HepG2 (cell line): ENCODE data around the gene DENND4B. TPM values are rescaled to one million over a fixed set of nuclear protein-coding genes. Genes with fewer than 3 reads are reported as not detected.

Source experiments
- ATAC-seq: fragments of 200-7000 bp; cut with Tn5 transposase; 3 replicates; pipeline ENCODE4 v1.9.1; 2020; ENCODE audit warnings: mild to moderate bottlenecking, moderate library complexity
- BruUV-seq: library from RNA; stranded (reverse); fragments of 400-500 nt; replicated peaks from 2 replicates; lab custom pipeline; 2021; lab: Mats Ljungman, UMichigan
- CTCF ChIA-PET: fragments of 300-600 bp; formaldehyde crosslinking; extraction: SDS; loops from one replicate; lab custom pipeline; 2021; ENCODE audit warnings: low total read pairs, inconsistent platforms, low intra/inter-chr PET ratio; lab: Yijun Ruan, JAX
- POLR2A ChIA-PET: fragments of 350-600 bp; sonication (Branson Sonifier 250); formaldehyde crosslinking; loops from one replicate; lab custom pipeline; 2020; ENCODE audit warnings: antibody characterized with exemption, inconsistent platforms; lab: Yijun Ruan, JAX
- DNase-seq: peaks from one replicate; pipeline ENCODE4 v3.0.0-alpha.2; 2015; ENCODE audit warnings: low spot score
- FAIRE-seq: peaks from 3 replicates; lab custom pipeline; 2011; peaks lifted over from hg19 to GRCh38; lab: Jason Lieb, UNC
- H2AFZ ChIP-seq: one replicate; pipeline ENCODE4 v1.6.1; 2011; ENCODE audit warnings: low read length, inconsistent platforms
- H3K27ac ChIP-seq: fragments of 300-600 bp; 3 replicates; pipeline ENCODE4 v1.8.0; 2011; ENCODE audit warnings: mixed run types, mild to moderate bottlenecking, mixed read lengths, low read length, inconsistent platforms; ENCODE audit not compliant: insufficient read depth; ENCODE audit errors: extremely low read length
- H3K27me3 ChIP-seq, 2 experiments: fragments of 200-600 bp in 1 of 2; 2 replicates in 1 of 2; 3 replicates in 1 of 2; pipeline versions ENCODE4 v1.6.0 to v1.8.0; 2011; ENCODE audit warnings: low read length in 2 of 2, mild to moderate bottlenecking in 2 of 2, moderate library complexity in 2 of 2, inconsistent platforms in 1 of 2; ENCODE audit not compliant: insufficient read depth in 2 of 2, control insufficient read depth in 1 of 2
- H3K36me3 ChIP-seq, 2 experiments: fragments of 200-600 bp in 1 of 2; replicated peaks in 1 of 2; 2 replicates in 1 of 2; 3 replicates in 1 of 2; pipeline versions ENCODE4 v1.5.1 to v1.8.0; 2011; ENCODE audit warnings: low read length in 2 of 2, inconsistent platforms in 1 of 2; ENCODE audit not compliant: insufficient read depth in 2 of 2, control insufficient read depth in 1 of 2
- H3K4me1 ChIP-seq: 2 replicates; pipeline ENCODE4 v1.5.1; 2012; ENCODE audit warnings: low read length, inconsistent platforms; ENCODE audit not compliant: insufficient read depth
- H3K4me2 ChIP-seq: 2 replicates; pipeline ENCODE4 v1.6.0; 2011; ENCODE audit warnings: low read depth, low read length, inconsistent platforms
- H3K4me3 ChIP-seq, 3 experiments: fragments of 200-600 bp in 1 of 3; sonication (generic), shearing (Covaris generic) in 1 of 3; replicated peaks in 1 of 3; 2 replicates each; pipeline ENCODE4 v1.5.1; 2011 to 2016; ENCODE audit warnings: low read length in 3 of 3, inconsistent platforms in 2 of 3, low read depth in 2 of 3, mild to moderate bottlenecking in 2 of 3, control low read depth in 1 of 3, mixed read lengths in 1 of 3; ENCODE audit not compliant: insufficient read depth in 1 of 3
- H3K79me2 ChIP-seq: one replicate; pipeline ENCODE4 v1.6.1; 2011; ENCODE audit warnings: low read length, inconsistent platforms; ENCODE audit not compliant: insufficient read depth
- H3K9ac ChIP-seq: 2 replicates; pipeline ENCODE4 v1.6.0; 2011; ENCODE audit warnings: mild to moderate bottlenecking, low read depth, low read length, inconsistent platforms; ENCODE audit not compliant: insufficient read depth
- H3K9me3 ChIP-seq: 2 replicates; pipeline ENCODE4 v1.5.1; 2012; ENCODE audit warnings: mild to moderate bottlenecking, low read length
- H4K20me1 ChIP-seq: 2 replicates; pipeline ENCODE4 v1.6.0; 2011; ENCODE audit warnings: inconsistent platforms, mild to moderate bottlenecking, low read length, moderate library complexity; ENCODE audit not compliant: insufficient read depth
- ATF7 ChIP-seq, 2 experiments: fragments of 450-650 bp in 1 of 2; sonication (generic) in 1 of 2; formaldehyde crosslinking in 1 of 2; IDR thresholded peaks; 2 replicates each; pipeline versions ENCODE4 v1.4.0 to v1.6.1; 2016 to 2020; ENCODE audit warnings: antibody characterized with exemption in 1 of 2, mild to moderate bottlenecking in 1 of 2, missing genetic modification reagents in 1 of 2
- MAFG ChIP-seq: sonication (generic); formaldehyde crosslinking; IDR thresholded peaks from 2 replicates; pipeline ENCODE4 v1.5.1; 2020; ENCODE audit warnings: mild to moderate bottlenecking, missing genetic modification reagents
- RXRB ChIP-seq: IDR thresholded peaks from 2 replicates; pipeline ENCODE4 v1.6.1; 2016; ENCODE audit warnings: borderline replicate concordance, missing genetic modification reagents, missing compliant biosample characterization
- TMF1 ChIP-seq: sonication (generic); formaldehyde crosslinking; IDR thresholded peaks from 2 replicates; pipeline ENCODE4 v1.8.1; 2022; ENCODE audit warnings: low read depth, missing genetic modification reagents
- ZFX ChIP-seq: sonication (generic); formaldehyde crosslinking; IDR thresholded peaks from 2 replicates; pipeline ENCODE4 v1.4.0; 2020; ENCODE audit warnings: mild to moderate bottlenecking, low read depth, missing genetic modification reagents, moderate library complexity
- ZNF124 ChIP-seq: sonication (generic); formaldehyde crosslinking; IDR thresholded peaks from 2 replicates; pipeline ENCODE4 v1.4.0; 2020; ENCODE audit warnings: missing genetic modification reagents
- ZNF30 ChIP-seq: sonication (generic); formaldehyde crosslinking; IDR thresholded peaks from 2 replicates; pipeline ENCODE4 v1.5.0; 2020; ENCODE audit warnings: mild to moderate bottlenecking, missing genetic modification reagents
- ZNF567 ChIP-seq: sonication (generic); formaldehyde crosslinking; IDR thresholded peaks from 2 replicates; pipeline ENCODE4 v1.8.1; 2023; ENCODE audit warnings: mild to moderate bottlenecking, missing genetic modification reagents, borderline replicate concordance
- ZSCAN30 ChIP-seq: sonication (generic); formaldehyde crosslinking; IDR thresholded peaks from 2 replicates; pipeline ENCODE4 v1.5.0; 2020; ENCODE audit warnings: mild to moderate bottlenecking, missing genetic modification reagents
- WGBS: methylation state at CpG from one replicate; pipeline ENCODE4 v1.1.6; 2017; ENCODE audit warnings: low lambda C conversion rate; 5-methylcytosine and 5-hydroxymethylcytosine counted together
- in situ Hi-C: cut with HindIII; loops from 2 replicates; pipeline ENCODE4 v1.10.0; 2017; ENCODE audit warnings: low pct_unique_long_range_greater_than_20kb; ENCODE audit not compliant: extremely low pct_ligation_motif_present
- intact Hi-C: fragments of 100-400 bp; cut with micrococcal nuclease; formaldehyde crosslinking; loops from one replicate; pipeline ENCODE4 v1.10.0; 2022; ENCODE audit not compliant: unreplicated experiment
- polyA plus RNA-seq, 8 experiments: library from polyadenylated mRNA; depleted of rRNA in 3 of 8; stranded (reverse) in 7 of 8; unstranded in 1 of 8; fragments of >200 nt; fragmentation: Illumina TruSeq in 4 of 8; extraction: Trizol in 4 of 8; gene quantifications; 2 replicates each; pipeline versions ENCODE4 v1.2.1 to v1.2.3, GENCODE V29; 2011 to 2016; ENCODE audit warnings: low read depth in 4 of 8, missing spikeins in 1 of 8, mixed read lengths in 1 of 8; ENCODE audit not compliant: insufficient read depth in 1 of 8
- total RNA-seq, 5 experiments: library from RNA; depleted of rRNA; stranded (reverse); fragments of >200 nt; fragmentation: Illumina TruSeq; extraction: Trizol; gene quantifications; 2 replicates each; pipeline ENCODE4 v1.2.3, GENCODE V29; 2016; ENCODE audit warnings: low read depth in 1 of 5
- TF ChIP-seq, protein P1 (sequence below): sonication (generic); formaldehyde crosslinking; IDR thresholded peaks from 2 replicates; pipeline ENCODE4 v1.8.1; 2022; ENCODE audit warnings: low read depth, mild to moderate bottlenecking, missing genetic modification reagents
- TF ChIP-seq, protein P2 (sequence below): IDR thresholded peaks from 2 replicates; pipeline ENCODE4 v1.6.1; 2016; ENCODE audit warnings: mild to moderate bottlenecking
- TF ChIP-seq, protein P3 (sequence below): sonication (generic); formaldehyde crosslinking; conservative IDR thresholded peaks from 2 replicates; pipeline ENCODE4 v1.8.0; 2022; ENCODE audit warnings: missing genetic modification reagents

The DENND4B gene
- total and polyA plus RNA-seq, 2 of the 13 experiments (the other 11 are each of a cell fraction or from before 2014, with no cell fraction given): 15.1 to 20.3 TPM

DNA sequence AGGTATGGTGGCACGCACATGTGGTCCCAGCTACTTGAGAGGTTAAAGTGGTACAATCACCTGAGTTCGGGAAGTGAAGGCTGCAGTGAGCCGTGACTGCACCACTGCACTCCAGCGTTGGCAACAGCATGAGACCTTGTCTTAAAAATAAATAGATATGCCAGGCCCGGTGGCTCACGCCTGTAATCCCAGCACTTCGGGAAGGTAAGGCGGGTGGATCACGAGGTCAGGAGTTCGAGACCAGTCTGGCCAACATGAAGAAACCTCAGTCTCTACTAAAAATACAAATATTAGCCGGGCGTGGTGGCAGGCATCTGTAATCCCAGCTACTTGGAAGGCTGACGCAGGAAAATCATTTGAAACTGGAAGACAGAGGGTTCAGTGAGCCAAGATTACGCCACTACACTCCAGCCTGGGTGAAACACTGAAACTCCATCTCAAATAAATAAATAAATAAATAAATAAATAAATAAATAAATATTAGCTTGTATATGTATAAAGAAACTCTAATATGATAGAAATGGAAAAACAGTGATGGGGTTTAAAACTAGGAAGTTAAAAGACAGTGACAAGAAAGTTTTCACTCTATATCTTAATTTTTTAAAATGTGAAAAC, 42.6 kb downstream of the DENND4B start:
- Histone ChIP-seq H3K4me3 (no peak overlapping the region), H2AFZ (no peak overlapping the region), H3K4me1 (no peaks in the 10 kb centered on the region), H4K20me1 (no peaks in the 10 kb centered on the region; the same call in 1 of the 2 replicates), H3K9ac (no peak overlapping the region), H3K9me3 (no peaks in the 10 kb centered on the region), H3K36me3 (peaks cover 0 to 9% of the 10 kb centered on the region in 2 experiments; a peak in 2 of 5 replicates), H3K27ac (no peak overlapping the region), H3K4me2 (no peak overlapping the region), H3K79me2 (peaks cover 68% of the 10 kb centered on the region), H3K27me3 (no peaks in the 10 kb centered on the region)
- in situ Hi-C loops: no loop called here
- intact Hi-C loops: no loop called here
- no peak for DNase-seq
- BruUV-seq: no TSS peak
- TF ChIP-seq, protein P1, sequence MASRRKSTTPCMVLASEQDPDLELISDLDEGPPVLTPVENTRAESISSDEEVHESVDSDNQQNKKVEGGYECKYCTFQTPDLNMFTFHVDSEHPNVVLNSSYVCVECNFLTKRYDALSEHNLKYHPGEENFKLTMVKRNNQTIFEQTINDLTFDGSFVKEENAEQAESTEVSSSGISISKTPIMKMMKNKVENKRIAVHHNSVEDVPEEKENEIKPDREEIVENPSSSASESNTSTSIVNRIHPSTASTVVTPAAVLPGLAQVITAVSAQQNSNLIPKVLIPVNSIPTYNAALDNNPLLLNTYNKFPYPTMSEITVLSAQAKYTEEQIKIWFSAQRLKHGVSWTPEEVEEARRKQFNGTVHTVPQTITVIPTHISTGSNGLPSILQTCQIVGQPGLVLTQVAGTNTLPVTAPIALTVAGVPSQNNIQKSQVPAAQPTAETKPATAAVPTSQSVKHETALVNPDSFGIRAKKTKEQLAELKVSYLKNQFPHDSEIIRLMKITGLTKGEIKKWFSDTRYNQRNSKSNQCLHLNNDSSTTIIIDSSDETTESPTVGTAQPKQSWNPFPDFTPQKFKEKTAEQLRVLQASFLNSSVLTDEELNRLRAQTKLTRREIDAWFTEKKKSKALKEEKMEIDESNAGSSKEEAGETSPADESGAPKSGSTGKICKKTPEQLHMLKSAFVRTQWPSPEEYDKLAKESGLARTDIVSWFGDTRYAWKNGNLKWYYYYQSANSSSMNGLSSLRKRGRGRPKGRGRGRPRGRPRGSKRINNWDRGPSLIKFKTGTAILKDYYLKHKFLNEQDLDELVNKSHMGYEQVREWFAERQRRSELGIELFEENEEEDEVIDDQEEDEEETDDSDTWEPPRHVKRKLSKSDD (CRISPR knock-in tag): no peak
- TF ChIP-seq ZNF567 (CRISPR knock-in tag) (no peak), ATF7 (IDR thresholded peaks at IDR 0.05) (no peak), ATF7 (CRISPR knock-in tag; IDR thresholded peaks at IDR 0.05) (no peak)
- ChIA-PET CTCF (no interaction called here), POLR2A (no interaction called here)
- 96% methylated on average over 14 of the region's 14 CpGs for WGBS
- ATAC-seq: no peak
- no peak for FAIRE-seq

DNA sequence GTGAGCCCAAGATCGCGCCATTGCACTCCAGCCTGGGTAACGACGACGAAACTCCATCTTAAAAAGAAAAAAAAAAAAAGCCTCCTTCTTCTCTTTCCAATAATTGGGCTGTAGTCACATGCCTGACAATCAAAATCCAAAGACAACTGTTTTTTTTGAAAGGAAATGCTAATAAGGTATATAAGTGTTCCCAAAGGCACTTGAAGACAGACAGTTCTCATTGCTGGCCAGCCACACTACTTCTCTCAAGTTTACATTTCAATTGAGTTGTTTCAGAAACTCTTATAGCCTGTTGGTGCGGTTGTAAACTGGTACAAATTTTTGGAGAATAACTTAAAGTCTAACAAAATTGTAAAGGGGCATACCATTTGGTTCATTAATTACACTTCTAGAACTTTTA, 47.0 kb downstream of the DENND4B start:
- Histone ChIP-seq H3K9me3 (no peaks in the 10 kb centered on the region), H3K4me2 (no peak overlapping the region), H2AFZ (no peak overlapping the region), H3K4me1 (peaks cover 16% of the 10 kb centered on the region), H3K4me3 (no peak overlapping the region), H3K27ac (no peak overlapping the region), H3K79me2 (peaks cover 57% of the 10 kb centered on the region), H4K20me1 (no peaks in the 10 kb centered on the region; the same call in 1 of the 2 replicates), H3K36me3 (peaks cover 1 to 6% of the 10 kb centered on the region in 2 experiments; a peak in 1 of 5 replicates), H3K27me3 (no peaks in the 10 kb centered on the region), H3K9ac (no peak overlapping the region)
- CTCF ChIA-PET: no interaction called here
- DNase-seq: no peak
- 97% methylated on average over 6 of the region's 6 CpGs for WGBS
- intact Hi-C loops: no loop called here
- no TSS peak for BruUV-seq
- in situ Hi-C loops: no loop called here
- no peak for ATAC-seq
- POLR2A ChIA-PET: interaction anchor here (1.1 kb wide), 1 partner anchor 89 kb away, joined by 3 read pairs; no protein-coding TSS in a partner anchor
- no peak for FAIRE-seq
- TF ChIP-seq, protein P2, sequence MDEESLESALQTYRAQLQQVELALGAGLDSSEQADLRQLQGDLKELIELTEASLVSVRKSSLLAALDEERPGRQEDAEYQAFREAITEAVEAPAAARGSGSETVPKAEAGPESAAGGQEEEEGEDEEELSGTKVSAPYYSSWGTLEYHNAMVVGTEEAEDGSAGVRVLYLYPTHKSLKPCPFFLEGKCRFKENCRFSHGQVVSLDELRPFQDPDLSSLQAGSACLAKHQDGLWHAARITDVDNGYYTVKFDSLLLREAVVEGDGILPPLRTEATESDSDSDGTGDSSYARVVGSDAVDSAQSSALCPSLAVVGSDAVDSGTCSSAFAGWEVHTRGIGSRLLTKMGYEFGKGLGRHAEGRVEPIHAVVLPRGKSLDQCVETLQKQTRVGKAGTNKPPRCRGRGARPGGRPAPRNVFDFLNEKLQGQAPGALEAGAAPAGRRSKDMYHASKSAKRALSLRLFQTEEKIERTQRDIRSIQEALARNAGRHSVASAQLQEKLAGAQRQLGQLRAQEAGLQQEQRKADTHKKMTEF: no peak
- TF ChIP-seq ZNF30 (CRISPR knock-in tag) (no peak), TMF1 (CRISPR knock-in tag) (no peak), ZNF124 (CRISPR knock-in tag) (no peak), ZFX (CRISPR knock-in tag) (no peak), RXRB (CRISPR knock-in tag) (no peak), MAFG (CRISPR knock-in tag) (no peak), ZSCAN30 (CRISPR knock-in tag) (no peak)
- TF ChIP-seq, protein P3, sequence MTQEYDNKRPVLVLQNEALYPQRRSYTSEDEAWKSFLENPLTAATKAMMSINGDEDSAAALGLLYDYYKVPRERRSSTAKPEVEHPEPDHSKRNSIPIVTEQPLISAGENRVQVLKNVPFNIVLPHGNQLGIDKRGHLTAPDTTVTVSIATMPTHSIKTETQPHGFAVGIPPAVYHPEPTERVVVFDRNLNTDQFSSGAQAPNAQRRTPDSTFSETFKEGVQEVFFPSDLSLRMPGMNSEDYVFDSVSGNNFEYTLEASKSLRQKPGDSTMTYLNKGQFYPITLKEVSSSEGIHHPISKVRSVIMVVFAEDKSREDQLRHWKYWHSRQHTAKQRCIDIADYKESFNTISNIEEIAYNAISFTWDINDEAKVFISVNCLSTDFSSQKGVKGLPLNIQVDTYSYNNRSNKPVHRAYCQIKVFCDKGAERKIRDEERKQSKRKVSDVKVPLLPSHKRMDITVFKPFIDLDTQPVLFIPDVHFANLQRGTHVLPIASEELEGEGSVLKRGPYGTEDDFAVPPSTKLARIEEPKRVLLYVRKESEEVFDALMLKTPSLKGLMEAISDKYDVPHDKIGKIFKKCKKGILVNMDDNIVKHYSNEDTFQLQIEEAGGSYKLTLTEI (CRISPR knock-in tag): no peak
